GM20431 (cell line): ENCODE data around the gene IRAK1BP1.
"Not testable (repeated sequence)": the region's sequence is repeated elsewhere in the genome, so short reads cannot be mapped to it uniquely, and the experiment has no call there.

Source experiments
- in situ Hi-C: fragments of 300-500 bp; cut with MseI, MboI; formaldehyde crosslinking; loops from one replicate; pipeline ENCODE4 v1.15.0; 2020; ENCODE audit warnings: low sequenced_read_pairs; ENCODE audit not compliant: unreplicated experiment

The IRAK1BP1 gene

GRCh38 chr6:78875505-78875904, 8.2 kb downstream of the IRAK1BP1 start:
- in situ Hi-C loops: no loop called here

- in situ Hi-C loops: no loop called here
These were observed 16.3 kb downstream of the IRAK1BP1 start for GRCh38 chr6:78883651-78884050.

- in situ Hi-C loops: not testable (repeated sequence)
These were observed 22.6 kb downstream of the IRAK1BP1 start for GRCh38 chr6:78889901-78890300.

GRCh38 chr6:78896227-78896626, 28.9 kb downstream of the IRAK1BP1 start:
- in situ Hi-C loops: no loop called here

- in situ Hi-C loops: no loop called here
These were observed 41.3 kb downstream of the IRAK1BP1 start for GRCh38 chr6:78908621-78909020.

- in situ Hi-C loops: no loop called here
These were observed 42.0 kb downstream of the IRAK1BP1 start for GRCh38 chr6:78909391-78909790.

- in situ Hi-C loops: no loop called here
These were observed 42.7 kb downstream of the IRAK1BP1 start for GRCh38 chr6:78910010-78910409.

GRCh38 chr6:78910591-78911171, 43.3 kb downstream of the IRAK1BP1 start:
- in situ Hi-C loops: no loop called here

- in situ Hi-C loops: no loop called here
These were observed 44.0 kb downstream of the IRAK1BP1 start for GRCh38 chr6:78911218-78911940.

- in situ Hi-C loops: no loop called here
These were observed 49.1 kb downstream of the IRAK1BP1 start for GRCh38 chr6:78916411-78916810.

- in situ Hi-C loops: no loop called here
These were observed 50.4 kb downstream of the IRAK1BP1 start for GRCh38 chr6:78917788-78918187.

- in situ Hi-C loops: not testable (repeated sequence)
These were observed 53.8 kb downstream of the IRAK1BP1 start for GRCh38 chr6:78921168-78921567.

GRCh38 chr6:78925317-78925716, 58.0 kb downstream of the IRAK1BP1 start:
- in situ Hi-C loops: no loop called here

- in situ Hi-C loops: no loop called here
These were observed 68.2 kb downstream of the IRAK1BP1 start for GRCh38 chr6:78935553-78935952.

GRCh38 chr6:78936515-78936914, 69.2 kb downstream of the IRAK1BP1 start:
- in situ Hi-C loops: no loop called here

GRCh38 chr6:78942446-78942845, 75.1 kb downstream of the IRAK1BP1 start:
- in situ Hi-C loops: no loop called here

GRCh38 chr6:78947529-78947928, 80.2 kb downstream of the IRAK1BP1 start:
- in situ Hi-C loops: no loop called here

GRCh38 chr6:78947962-78948361, 80.6 kb downstream of the IRAK1BP1 start:
- in situ Hi-C loops: no loop called here

- in situ Hi-C loops: no loop called here
These were observed 81.4 kb downstream of the IRAK1BP1 start for GRCh38 chr6:78948785-78949184.

GRCh38 chr6:78952362-78952761, 85.0 kb downstream of the IRAK1BP1 start:
- in situ Hi-C loops: no loop called here
